Activated CD8-positive, alpha-beta memory T cell treated with anti-CD3 and anti-CD28 coated beads for 36 hours (primary cell): ENCODE data around the gene PHLPP2. TPM values are rescaled to one million over a fixed set of nuclear protein-coding genes. Genes with fewer than 3 reads are reported as not detected.

Experiments
- CTCF ChIA-PET: fragments of 350-600 bp; sonication (Branson Sonifier 250); formaldehyde crosslinking; loops from one replicate; lab custom pipeline; 2021; ENCODE audit warnings: antibody characterized with exemption; lab: Charles Lee
- POLR2A ChIA-PET: fragments of 350-600 bp; sonication (Branson Sonifier 250); formaldehyde crosslinking; loops from one replicate; lab custom pipeline; 2021; ENCODE audit warnings: antibody characterized with exemption; lab: Charles Lee
- total RNA-seq, 2 experiments: library from RNA; stranded (reverse); gene quantifications; one replicate each; pipeline ENCODE4 v1.2.3, GENCODE V29; 2021

Gene PHLPP2
- total RNA-seq, 2 experiments from 2014 or later = 12.7 to 13.0 TPM

GRCh38 chr16:71676236-71676635 lies 48.3 kb downstream of the PHLPP2 start:
- ChIA-PET POLR2A (no interaction called here), CTCF (no interaction called here)

GRCh38 chr16:71675380-71675779 lies 49.1 kb downstream of the PHLPP2 start:
- ChIA-PET POLR2A (no interaction called here), CTCF (no interaction called here)

- ChIA-PET CTCF (interaction anchor here (0.7 to 1.0 kb wide), 2 partner anchors 261 to 874 kb away, joined by 3 read pairs; no protein-coding TSS in a partner anchor), POLR2A (no interaction called here)
Measured at GRCh38 chr16:71674229-71674628, 50.3 kb downstream of the PHLPP2 start.

DNA sequence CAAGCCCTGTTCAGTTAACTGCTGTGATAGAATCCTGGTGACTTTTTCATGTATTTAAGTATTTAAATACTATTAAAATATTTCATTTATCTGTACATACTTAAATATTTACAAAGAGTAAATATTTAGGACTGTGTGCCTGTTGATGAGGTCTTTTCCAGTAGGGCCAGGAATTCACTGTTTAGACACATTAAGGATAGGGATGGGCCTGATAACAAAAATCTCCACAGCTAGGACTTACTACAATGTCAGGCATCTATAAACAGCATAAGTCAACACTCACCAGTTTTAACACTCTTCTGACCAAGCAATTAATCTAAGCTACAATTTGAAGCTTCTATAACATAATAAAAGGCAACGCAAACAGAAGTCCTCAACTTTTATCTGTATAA lies 50.9 kb downstream of the PHLPP2 start:
- CTCF ChIA-PET = interaction anchor here (0.7 to 1.0 kb wide), 2 partner anchors 261 to 874 kb away, joined by 3 read pairs; no protein-coding TSS in a partner anchor

DNA sequence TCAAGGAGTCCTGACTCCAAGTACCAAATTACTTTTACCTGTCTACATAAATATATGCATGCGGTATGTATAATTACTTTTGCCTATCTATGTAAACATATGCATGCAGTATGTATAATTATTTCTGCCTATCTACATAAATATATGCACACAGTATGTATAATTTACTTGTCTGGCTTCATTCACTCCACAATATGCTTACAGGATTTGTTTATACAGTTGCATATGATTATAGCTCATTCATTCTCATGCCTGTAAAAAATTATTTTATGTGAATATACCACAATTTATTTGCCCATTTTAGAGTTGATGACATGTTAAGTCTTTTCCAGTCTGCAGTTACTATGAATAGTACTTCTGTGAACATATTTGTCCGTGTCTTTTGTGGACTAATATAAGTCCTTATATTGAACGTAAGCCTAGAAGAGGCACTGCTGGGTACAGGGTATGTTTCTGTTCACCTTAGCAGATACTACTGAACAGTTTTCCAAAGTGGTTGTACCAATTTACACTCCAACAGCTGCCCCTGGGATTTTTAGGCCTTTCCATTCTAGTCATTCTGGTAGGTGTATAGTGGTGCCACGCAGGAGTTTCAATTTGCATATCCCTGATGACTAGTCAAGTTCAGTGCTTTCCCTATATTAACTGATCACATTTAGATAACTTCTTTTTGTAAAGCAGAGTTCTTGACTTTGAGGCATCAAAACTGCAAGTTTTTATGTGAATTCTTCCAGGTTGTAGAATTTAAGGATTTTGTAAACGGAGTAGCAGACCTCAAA lies 51.5 kb downstream of the PHLPP2 start:
- CTCF ChIA-PET = no interaction called here

More for the DNA sequence above, 50.9 kb downstream of the PHLPP2 start:
- POLR2A ChIA-PET = no interaction called here

DNA sequence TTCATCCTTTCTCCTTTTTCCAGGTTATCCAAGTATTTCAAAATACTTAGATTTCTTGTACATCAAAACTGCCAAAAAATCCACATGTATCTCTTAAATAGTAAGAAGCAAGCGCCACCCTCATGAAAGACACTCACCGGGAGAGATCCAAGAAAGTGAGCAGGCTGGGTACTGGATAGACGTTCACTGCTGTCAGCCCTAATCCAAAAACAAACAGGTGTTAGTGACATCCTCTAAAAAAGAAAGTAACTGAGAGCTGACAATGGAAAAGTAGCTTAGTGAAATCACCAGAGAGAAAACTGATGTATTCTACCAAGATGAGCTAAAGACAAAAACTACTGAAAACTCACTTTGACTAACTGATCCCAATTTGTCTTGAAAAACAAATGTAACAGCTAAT lies 52.4 kb downstream of the PHLPP2 start:
- CTCF ChIA-PET = interaction anchor here (0.6 kb wide), 1 partner anchor 114 kb away, joined by 3 read pairs; no protein-coding TSS in a partner anchor
- POLR2A ChIA-PET = no interaction called here

More for the DNA sequence above, 51.5 kb downstream of the PHLPP2 start:
- POLR2A ChIA-PET = no interaction called here

DNA sequence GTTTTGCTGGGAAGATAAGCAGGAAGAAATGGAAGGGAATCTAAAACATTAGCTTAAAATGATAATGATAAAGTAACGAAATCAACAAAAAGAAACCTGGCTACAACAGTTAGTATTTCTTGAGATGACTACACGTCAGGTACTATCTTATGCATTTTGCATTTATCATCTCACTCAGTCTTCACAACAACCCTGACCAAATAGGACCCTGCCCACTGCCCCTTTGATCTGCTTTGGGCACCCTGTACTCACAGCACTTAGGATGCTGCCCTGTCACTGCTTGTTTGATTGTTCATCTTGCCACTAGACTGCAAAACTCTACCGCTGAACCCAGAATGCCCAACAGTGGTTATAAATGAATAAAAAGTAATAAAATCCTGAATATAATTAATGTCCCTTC lies 53.3 kb downstream of the PHLPP2 start:
- ChIA-PET POLR2A (no interaction called here), CTCF (no interaction called here)

- CTCF ChIA-PET = no interaction called here
- POLR2A ChIA-PET = no interaction called here
Measured at GRCh38 chr16:71670537-71670936, 54.0 kb downstream of the PHLPP2 start.

DNA sequence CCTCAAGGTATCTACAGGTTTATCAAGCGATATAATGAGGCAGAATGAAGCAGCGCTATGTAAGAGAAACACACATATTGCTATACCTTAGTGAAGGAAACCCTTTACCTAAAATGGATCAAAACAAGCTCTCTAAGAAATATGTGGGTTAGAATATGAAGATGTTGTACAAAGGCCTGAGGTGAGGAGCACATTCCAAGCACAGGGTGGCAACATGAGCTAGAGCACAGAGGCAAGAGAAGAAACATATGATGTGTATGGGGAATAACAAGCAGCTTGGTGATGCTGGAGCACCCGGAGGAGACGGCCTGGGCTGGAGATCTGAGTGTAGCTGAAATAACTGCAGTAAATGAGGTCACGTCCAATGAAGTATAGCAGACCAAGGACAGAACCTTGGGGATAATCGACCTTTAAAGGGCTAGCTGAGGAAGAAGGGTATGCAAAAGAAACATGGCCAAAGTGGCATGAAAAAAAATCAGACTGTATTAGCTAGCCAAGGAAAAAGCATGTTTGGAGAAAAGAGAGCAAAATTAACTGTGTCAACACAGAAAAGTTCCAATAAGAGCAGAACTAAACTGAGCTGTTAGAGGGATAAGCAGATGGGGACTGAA lies 54.5 kb downstream of the PHLPP2 start:
- CTCF ChIA-PET = no interaction called here
- POLR2A ChIA-PET = no interaction called here

GRCh38 chr16:71666928-71667707 lies 57.4 kb downstream of the PHLPP2 start:
- ChIA-PET CTCF (no interaction called here), POLR2A (no interaction called here)

DNA sequence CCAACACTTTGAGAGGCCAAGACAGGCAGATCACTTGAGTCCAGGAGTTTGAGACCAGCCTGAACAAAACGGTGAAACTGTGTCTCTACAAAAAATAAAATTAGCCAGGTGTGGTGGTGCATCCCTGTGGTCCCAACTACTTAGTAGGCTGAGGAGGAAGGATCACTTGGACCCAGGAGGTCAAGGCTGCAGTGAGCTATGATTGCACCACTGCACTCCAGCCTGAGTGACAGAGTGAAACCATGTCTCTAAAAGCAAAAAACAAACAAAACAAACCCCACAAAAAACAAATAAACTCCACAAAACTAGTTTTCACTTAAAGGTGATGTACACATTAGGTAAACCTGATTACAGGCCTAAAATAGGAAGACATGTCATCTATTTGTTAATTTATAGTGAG lies 58.2 kb downstream of the PHLPP2 start:
- ChIA-PET CTCF (no interaction called here), POLR2A (no interaction called here)

GRCh38 chr16:71659471-71659870 lies 65.0 kb downstream of the PHLPP2 start:
- CTCF ChIA-PET = no interaction called here
- POLR2A ChIA-PET = no interaction called here

DNA sequence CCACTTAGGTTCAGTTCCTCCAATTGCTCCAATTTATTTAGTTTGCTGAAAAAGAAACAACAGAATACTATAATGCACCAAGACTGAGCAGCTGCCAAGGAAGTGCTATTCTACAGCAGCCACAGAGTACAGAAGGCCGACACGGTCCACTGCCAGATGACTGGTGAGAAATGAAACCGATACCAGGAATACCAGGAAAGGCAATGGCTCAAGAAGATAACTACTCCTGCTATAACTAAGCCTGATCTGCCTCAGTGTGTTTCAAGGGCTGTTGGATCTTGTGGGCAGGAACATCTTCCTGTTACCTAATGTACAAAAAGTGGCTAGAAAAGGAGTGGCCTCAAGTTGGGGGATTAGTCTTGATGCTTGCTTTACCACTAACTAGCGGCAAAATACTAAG lies 65.7 kb downstream of the PHLPP2 start:
- ChIA-PET CTCF (no interaction called here), POLR2A (interaction anchor here (0.5 kb wide), 1 partner anchor 242 kb away, joined by 3 read pairs; no protein-coding TSS in a partner anchor)

DNA sequence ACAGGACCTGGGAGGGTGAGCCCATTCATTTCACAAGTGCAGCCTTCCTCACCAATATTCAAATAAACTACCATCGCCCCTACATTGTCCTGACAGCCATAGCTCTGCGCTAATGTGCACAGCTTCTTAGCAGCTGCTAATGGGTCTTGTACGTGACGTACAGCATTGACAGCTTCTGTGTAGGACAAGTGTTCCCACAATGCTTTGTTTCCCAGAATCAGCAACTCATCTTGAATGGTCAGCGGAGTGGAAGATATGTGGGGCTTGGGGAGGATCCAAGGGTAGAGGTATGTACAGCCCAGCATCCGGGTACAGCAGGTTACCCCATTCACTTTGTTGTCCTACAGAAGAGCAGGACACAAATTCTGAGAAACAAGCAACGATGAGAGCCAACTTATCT lies 74.8 kb downstream of the PHLPP2 start:
- CTCF ChIA-PET = no interaction called here
- POLR2A ChIA-PET = no interaction called here

- ChIA-PET CTCF (no interaction called here), POLR2A (no interaction called here)
Measured at GRCh38 chr16:71648921-71649320, 75.6 kb downstream of the PHLPP2 start.

- POLR2A ChIA-PET = no interaction called here
Measured at GRCh38 chr16:71648162-71648561, 76.3 kb downstream of the PHLPP2 start.

GRCh38 chr16:71647391-71647790 lies 77.1 kb downstream of the PHLPP2 start:
- ChIA-PET CTCF (no interaction called here), POLR2A (no interaction called here)

More at GRCh38 chr16:71648162-71648561, 76.3 kb downstream of the PHLPP2 start:
- CTCF ChIA-PET = no interaction called here

GRCh38 chr16:71645450-71645849 lies 79.1 kb downstream of the PHLPP2 start:
- CTCF ChIA-PET = no interaction called here
- POLR2A ChIA-PET = no interaction called here

- ChIA-PET CTCF (no interaction called here), POLR2A (no interaction called here)
Measured at GRCh38 chr16:71637398-71637797, 87.1 kb downstream of the PHLPP2 start.

GRCh38 chr16:71635632-71636031 lies 88.9 kb downstream of the PHLPP2 start:
- CTCF ChIA-PET = no interaction called here
- POLR2A ChIA-PET = no interaction called here
